HG02973 (cell line): ENCODE results near the gene CLIC4.
"Not testable (repeated sequence)": the region's sequence is repeated elsewhere in the genome, so short reads cannot be mapped to it uniquely, and the experiment has no call there.

ENCODE experiments used
- ATAC-seq: cut with Tn5 transposase; IDR thresholded peaks from one replicate; pipeline ENCODE4 v1.9.1; 2021; ENCODE audit warnings: moderate library complexity; ENCODE audit not compliant: unreplicated experiment

CLIC4 gene

DNA sequence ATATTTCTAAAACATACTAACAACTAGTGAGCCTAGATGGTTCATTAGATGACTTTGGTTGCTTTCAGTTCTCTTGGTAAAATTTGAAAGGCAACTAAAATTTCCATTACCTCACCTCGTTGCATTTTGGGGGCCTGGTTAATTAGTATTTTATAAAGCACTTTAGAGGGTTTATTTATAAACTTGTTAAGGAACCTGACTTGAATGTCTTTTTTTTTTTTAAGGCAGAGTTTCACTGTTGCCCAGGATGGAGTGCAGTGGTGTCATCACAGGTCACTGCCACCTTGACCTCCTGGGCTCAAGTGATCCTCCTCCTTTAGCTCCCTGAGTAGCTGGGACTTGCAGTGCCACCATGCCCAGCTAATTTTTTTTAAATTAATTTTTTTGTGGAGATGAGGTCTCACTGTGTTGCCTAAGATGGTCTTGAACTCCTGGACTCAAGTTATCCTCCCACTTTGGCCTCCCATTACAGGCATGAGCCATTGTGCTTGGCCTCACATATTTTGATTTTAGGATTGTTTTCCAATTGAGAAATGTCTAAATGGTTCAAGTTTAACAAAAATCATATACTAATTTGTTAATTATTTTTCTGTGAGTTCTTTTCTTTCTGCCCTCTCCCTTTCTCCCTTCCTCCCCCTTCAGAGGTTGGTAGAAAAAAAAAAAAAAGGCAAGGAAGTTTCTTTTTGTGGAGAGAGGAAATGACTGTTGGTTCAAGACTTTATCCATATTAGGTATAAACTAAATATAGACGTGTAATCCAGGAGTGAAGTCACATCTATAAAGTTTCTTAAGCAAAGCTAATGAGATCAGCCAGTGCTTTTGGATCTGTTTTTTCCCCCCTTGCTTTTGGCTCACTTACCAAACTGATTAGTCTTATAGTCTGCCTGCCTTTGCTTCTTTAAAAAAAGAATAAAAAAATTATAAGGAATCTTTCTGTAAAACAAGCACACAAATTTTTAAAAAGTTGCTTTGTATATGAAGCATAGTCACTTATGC, 24.7 kb downstream of the CLIC4 start:
- ATAC-seq, result no peak

DNA sequence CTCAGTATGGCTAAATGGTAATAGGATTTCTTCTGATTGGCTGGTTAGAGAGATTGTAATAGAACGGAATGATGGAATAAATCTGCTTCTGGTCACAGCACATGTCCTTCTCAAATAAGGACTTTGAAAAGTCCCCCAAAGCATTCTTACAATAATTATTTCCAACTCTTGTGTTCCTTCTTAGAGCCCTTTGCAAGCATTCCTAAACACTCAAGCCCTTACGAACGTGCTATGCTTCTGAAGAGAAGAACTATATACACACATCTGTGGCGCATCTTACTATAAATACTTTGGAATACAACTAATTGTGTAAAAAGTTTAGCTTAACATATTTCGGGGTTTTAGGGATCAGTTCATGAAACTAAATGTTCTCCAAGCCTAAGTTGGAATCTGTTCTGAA, 25.6 kb downstream of the CLIC4 start:
- ATAC-seq, result no peak

DNA sequence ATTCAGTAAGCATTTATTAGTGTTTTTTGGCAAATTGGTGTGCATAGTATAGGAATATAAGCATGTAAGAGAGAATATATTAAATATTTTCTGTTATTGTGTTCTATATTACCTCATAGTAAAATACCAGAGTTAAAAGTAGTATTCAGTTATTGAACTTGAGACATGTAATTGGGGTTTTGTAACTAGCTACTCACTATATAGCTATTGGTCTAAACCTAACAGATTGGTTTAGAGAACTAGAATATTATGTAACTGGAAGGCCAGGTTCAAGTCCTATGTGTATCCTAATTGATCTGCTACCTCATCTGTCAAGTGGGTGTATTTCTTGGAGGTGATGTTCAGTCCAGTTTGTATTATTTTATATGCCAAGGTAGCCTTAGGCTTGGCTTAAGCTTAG, 26.3 kb downstream of the CLIC4 start:
- no peak for ATAC-seq

DNA sequence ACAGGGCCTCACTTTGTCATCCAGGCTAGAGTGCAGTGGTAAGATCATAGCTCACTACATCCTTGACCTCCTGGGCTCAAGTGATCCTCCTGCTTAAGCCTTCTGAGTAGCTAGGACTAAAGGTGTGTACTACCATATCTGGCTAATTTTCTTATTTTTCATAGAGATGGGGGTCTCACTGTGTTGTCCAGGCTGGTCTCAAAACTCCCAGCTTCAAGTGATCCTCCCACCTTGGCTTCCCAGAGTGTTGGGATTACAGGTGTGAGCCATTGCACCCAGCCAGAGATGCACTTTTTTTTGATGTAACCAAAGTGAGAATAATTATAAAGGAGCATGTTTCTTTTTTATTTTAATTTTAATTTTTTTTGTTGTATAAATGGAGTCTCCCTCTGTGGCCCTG, 28.4 kb downstream of the CLIC4 start:
- ATAC-seq, result no peak

DNA sequence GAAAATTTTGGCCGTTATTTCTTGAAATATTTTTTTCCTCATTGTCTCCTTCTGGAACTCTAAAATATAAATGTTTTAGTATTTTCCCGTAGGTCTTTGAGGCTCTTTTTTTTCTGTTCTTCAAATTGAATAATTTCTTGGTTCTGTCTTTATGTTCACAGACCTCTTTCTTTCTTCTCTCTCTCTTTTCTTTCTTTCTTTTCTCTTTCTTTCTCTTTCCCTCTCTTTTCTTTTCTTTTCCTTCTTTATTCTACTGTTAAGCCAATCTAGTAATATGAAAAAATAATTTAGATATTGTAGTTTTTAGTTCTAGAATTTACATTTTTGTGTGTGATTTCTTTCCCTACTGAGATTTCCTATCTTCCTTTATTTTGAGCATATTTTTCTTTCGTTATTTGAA, 30.1 kb downstream of the CLIC4 start:
- ATAC-seq, result no peak

DNA sequence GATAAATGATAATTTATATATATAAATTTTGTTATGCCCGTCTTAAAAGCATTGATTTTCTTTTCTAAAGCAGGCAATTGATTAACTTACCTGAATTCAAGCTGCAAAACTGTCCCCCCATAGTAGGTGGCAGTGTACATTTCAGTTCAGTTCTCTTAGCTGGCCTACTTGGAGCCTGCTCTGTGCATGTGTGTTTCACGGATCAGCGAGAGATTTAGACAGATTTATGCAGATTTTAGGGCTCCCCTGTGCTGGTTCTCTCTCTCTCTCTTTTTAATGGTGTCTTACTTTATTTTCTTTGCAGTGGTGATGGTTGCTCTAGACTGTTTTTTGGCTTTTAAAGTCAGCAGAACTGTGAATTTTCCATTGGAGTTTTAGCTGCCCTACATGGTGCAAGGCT, 30.7 kb downstream of the CLIC4 start:
- no peak for ATAC-seq

DNA sequence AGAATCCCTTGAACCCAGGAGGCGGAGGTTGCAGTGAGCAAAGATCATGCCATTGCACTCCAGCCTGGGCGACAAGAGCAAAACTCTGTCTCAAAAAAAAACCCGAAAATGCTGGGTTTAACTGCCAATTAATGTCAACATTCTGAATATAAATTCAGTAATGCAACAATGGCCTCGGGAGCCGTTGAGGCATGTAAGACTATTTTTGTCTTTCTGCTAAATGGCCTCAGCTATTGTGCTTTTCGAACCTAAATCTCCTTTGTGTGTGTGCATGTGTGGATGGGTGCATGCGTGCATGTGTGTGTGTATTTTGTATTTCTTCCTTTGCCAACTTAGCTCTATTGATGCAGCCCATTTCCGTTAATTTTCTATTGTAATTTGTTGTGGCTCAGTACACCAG, 31.6 kb downstream of the CLIC4 start:
- ATAC-seq, result no peak

DNA sequence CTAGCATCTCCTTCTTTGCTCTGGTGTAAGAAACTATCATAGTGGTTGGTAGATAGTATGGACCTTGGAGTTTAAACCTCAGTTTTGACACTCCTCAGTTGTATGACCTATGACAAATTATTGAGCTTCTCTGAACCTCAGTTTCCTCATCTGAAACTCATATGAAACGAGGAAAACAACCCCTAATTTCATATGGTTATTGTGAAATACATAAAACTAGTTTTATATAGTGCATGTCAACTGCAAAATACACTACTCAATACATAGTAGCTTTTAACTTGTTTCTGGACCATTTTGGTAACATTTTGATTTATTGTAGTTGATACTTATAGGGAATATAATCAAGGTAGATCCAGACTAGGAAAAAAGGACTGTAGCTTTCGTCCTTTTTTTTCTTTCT, 32.9 kb downstream of the CLIC4 start:
- no peak for ATAC-seq

DNA sequence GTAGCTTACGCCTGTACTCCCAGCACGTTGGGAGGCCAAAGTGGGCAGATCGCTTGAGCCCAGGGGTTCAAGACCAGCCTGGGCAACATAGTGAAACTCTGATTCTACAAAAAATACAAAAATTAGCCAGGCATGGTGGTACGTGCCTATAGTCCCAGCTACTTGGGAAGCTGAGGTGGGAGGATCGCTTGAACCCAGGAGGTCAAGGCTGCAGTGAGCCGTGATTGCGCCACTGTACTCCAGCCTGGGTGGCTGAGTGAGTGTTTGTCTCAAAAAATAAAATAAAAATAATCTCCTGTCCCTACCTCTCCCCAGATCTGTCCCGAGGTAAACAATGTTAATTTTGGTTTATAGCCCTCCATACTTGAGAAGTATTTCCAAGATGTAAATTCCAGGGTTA, 34.0 kb downstream of the CLIC4 start:
- not testable (repeated sequence) for ATAC-seq

DNA sequence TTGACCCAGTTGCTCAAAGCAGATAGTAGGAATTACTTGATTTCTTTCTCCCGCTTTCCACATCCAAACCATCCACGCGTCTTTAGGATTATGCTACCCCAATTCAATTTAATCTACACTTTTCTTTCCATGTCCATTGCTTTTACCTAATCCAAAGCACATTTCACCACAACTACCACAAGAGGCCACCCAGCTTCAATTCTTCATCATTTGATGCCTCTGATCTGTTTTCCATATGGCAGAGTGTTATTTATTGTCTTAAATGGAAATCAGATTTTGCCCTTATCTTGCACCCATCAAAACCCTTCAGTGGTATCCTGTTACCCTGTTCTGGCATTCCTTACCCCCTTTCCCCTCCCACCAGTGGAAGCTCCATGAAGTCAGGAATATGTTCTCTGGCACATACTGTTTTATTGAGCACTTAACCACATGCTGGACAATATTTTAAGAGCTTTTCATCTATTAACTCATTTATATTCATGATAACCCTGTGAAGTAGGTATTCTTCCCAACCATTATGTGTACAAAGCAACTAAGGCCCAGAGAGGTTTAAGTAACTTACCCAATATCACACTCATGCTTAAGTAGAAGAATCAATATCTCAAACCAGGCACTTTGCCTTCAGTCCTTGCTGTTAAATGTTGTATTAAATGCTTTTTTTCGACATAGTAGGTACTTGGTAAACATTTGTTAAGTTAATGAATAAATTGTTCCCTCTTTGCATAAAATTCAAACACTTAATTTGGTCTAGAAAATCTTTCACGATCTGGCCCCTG, 34.6 kb downstream of the CLIC4 start:
- no peak for ATAC-seq

DNA sequence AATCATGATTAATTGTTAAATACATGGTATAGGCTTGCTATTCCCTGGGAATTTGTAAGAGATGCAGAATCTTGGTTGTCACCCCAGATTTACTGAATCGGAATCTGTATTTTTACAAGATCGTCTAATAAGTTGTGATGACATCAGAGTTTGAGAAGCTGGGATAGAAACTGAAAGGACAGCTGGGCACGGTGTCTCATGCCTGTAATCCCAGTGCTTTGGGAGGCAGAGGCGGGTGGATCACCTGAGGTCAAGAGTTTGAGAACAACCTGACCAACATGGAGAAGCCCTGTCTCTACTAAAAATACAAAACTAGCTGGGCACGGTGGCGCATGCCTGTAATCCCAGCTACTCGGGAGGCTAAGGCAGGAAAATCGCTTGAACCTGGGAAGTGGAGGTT, 35.4 kb downstream of the CLIC4 start:
- not testable (repeated sequence) for ATAC-seq

DNA sequence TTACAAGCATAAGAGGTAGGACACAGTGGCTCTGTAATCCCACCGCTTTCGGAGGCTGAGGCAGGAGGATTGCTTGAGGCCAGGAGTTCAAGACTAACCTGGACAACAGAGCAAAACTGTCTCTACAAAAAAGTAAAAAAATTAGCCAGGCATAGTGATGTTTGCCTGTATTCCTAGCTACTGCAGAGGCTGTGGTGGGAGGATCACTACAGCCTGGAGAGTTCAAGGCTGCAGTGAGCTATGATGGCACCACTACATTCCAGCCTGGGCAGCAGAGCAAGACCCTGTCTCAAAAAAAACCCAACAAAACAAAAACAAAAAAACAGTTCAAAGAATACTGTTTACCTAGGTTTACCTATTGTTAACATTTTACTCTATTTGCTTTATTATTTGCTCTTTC, 37.4 kb downstream of the CLIC4 start:
- ATAC-seq, result no peak

DNA sequence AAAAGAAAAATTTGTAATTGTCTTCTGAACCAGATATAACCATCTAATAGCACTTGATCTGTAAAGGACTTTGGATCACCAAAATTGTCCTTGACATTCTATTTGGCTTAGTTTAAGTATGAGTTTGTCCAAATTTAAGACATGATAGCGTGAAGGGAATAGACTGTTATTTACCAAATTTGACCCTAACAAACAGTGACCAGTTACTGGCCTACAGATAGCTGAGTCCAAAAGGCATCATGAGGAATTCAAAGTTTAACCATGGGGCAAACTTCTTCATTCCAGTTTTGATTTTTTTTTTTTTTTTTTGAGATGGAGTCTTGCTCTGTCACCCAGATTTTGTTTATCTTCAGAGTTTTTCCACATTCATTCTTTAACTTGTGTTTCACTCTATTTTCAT, 38.5 kb downstream of the CLIC4 start:
- no peak for ATAC-seq

DNA sequence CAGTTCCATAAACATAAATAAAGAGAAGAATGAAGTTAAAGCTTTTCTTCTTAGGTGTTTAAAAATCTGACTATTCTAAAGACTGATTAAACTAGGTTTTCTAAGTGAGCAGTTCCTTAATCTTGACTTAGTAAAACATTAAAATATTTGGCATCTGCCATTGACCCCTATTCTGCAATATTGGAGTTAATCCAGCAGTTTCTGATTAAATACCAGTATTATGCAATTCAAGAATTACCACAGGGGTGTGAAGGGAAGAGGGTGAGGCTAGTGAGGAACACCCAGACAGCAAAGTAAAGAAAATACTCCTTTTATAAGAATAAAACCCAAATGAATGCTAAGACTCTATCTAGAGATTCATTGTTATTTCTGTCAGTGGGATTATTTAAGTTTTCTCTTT, 40.9 kb downstream of the CLIC4 start:
- ATAC-seq, result no peak

DNA sequence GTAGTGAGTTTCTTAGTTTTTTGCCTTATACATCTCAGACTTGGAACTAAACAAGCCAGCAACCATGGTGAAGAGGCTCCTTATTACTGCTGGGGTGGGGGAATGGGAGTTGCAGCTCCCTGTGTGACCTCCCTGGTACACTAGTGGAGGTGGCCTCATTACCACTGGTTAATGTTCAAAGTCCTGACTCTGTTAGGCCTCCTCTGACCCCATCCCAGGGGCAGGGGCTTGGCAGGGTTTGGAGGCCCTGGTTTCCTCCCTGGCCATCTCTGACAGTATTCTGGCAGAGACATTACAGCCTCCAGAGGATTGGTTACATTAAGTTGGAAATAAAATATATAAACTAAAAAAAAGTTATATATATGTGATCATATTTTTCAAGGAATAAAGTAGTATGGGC, 45.2 kb downstream of the CLIC4 start:
- ATAC-seq, result no peak

DNA sequence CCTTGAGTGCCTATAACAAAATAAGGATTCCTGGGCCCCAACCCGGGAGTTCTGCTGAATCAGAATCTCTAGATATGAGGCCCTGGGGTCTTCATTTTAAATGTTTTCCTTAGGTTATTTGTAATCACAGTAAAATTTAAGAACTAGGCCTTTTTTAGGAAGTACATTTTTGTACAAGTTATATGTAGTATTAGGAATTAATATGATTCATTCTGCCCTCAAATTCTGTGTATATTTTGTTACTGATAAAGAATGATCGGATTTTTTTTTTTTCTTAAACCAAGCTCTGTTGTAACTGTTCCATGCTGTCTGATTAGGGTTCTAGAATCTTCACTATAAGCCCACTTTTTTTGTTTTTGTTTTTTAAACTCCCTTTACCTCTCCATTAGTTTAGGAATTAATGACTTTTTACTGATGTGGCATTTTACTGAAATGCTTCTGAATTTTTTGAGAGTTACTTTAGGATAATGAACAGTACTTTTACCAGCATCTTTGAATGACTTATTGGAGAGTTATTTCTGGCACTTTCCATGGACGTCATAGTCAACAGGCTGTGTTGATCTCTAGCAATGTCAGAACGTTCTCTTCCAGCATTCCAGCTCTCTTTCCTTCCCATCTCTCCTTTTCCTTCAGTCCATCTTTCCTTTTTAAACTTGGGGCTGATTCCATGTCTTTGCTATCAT, 48.3 kb downstream of the CLIC4 start:
- no peak for ATAC-seq

DNA sequence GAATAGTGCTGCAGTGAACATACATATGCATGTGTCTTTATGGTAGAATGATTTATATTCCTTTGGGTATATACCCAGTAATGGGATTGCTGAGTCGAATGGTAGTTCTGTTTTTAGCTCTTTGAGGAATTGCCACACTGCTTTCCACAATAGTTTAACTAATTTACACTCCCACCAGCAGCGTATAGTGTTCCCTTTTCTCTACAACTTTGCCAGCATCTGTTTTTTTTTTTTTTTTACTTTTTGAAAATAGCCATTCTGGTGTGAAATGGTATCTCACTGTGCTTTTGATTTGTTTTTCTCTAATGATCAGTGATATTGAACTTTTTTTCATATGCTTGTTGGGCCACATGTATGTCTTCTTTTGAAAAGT, 48.9 kb downstream of the CLIC4 start:
- ATAC-seq, result not testable (repeated sequence)

DNA sequence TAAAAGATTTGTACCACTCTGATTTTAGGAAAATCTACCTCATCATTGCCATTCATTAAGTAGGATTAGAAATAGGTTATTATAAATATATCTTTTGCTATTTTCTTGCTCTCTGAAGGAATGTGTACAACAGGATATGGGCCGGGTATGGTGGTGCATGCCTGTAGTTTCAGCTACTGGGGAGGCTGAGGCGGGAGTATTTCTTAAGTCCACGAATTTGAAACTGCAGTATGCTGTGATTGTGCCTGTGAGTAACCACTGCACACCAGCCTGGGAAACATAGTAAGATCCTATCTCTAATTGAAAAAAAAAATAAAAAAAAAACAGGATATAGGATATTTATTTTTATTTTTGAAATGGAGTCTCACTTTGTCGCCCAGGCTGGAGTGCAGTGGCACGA, 50.0 kb downstream of the CLIC4 start:
- no peak for ATAC-seq

DNA sequence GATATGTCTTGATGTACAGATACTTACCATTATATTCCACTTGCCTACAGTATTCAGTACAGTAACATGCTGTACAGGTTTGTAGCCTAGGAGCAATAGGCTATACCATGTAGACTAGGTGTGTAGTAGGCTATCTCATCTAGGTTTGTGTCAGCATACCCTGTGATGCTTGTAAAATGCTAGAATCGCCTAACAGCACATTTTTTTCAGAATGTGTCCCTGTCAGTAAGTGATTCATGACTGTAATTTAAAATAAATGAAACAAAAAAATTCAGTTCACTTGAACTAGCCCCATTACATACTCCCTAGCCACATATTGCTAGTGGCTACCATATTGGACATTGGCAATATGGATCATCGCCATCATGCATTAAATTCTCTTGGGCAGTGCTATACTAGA, 51.3 kb downstream of the CLIC4 start:
- no peak for ATAC-seq

DNA sequence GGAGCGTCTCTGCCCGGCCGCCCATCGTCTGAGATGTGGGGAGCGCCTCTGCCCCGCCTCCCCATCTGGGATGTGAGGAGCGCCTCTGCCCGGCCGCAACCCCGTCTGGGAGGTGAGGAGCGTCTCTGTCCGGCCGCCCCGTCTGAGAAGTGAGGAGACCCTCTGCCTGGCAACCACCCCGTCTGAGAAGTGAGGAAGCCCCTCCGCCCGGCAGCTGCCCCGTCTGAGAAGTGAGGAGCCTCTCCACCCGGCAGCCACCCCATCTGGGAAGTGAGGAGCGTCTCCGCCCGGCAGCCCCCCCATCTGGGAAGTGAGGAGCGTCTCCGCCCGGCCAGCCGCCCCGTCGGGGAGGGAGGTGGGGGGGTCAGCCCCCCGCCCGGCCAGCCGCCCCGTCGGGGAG, 54.0 kb downstream of the CLIC4 start:
- ATAC-seq, result not testable (repeated sequence)

DNA sequence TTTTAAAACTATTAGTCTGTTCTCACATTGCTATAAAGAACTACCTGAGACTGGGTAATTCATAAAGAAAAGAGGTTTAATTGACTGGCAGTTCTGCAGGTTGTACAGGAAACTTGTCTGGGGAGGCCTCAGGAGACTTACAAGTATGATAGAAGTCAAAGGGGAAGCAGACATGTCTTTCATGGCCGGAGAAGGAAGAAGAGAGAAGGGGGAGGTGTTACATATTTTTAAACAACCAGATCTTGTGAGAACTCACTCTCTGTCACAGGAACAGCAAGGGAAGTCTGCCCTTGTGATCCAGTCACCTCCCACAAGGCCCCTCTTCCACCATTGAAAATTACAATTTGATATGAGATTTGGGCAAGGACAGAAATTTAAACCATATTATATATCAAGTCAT, 55.9 kb downstream of the CLIC4 start:
- ATAC-seq, result no peak

DNA sequence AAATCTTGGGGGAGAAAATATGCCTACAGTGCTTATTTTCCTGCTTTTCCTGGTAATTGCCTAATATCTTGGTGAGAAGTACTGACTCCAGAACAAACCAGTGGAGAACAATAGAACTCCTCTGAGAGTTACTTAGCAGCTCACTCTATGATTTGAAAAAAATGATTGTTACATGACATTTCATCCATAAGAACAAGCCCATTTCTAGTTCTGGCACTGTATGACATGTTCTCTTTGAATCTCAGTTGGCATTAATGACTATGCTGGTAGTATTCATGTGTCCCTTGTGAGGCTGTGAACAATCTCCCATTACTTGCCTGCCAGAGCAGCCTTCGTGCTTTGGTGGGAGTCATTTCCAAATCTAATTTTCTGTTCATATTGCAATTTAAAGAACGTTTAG, 58.0 kb downstream of the CLIC4 start:
- ATAC-seq, result no peak
